Nucleus accumbens (tissue), 56 donors: Measurements from ENCODE around the gene OR10A6.

ENCODE experiments used
- DNase-seq, 56 donors: peaks; one replicate each; lab custom pipeline; 2025; lab: John Stamatoyannopoulos, UW

Gene OR10A6

DNA sequence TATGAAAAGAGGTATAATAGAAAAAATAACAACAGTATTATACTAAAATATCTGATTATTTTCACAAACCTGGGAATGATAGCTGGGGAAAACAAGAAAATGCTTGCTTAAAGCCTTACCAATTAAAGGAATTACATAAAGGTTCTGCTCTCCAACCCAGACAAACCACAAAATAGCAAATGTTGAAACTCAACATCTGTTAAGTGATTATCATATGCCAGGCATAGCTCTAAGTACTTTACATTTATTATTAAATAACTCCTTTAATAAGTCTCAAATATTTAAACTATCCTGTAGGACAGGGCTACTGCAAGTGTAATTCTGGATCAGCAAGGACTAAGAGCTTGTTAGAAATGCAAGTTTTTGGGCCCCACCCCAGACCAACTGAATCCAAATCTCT, 20.1 kb downstream of the OR10A6 start:
- no peak for DNase-seq

DNA sequence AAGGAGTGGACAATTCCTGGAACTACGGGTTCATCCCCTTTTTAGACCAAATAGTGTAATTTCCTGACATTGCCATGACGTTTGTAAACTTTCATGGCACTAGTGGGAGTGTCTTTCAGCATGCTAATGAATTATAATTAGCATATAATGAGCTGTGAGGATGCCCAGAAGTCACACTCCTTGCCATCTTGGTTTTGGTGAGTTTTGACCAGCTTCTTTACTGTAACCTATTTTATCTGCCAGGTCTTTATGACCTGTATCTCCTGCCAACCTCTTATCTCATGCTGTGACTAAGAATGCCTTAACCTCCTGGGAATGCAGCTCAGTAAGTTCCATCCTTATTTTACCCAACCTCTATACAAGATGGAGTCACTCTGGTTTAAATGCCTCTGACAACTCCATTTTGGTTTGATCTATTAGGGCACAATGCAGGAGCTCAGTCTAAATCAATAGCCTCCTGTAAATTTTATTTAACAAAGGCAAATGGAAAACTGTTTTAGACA, 20.7 kb downstream of the OR10A6 start:
- no peak for DNase-seq

DNA sequence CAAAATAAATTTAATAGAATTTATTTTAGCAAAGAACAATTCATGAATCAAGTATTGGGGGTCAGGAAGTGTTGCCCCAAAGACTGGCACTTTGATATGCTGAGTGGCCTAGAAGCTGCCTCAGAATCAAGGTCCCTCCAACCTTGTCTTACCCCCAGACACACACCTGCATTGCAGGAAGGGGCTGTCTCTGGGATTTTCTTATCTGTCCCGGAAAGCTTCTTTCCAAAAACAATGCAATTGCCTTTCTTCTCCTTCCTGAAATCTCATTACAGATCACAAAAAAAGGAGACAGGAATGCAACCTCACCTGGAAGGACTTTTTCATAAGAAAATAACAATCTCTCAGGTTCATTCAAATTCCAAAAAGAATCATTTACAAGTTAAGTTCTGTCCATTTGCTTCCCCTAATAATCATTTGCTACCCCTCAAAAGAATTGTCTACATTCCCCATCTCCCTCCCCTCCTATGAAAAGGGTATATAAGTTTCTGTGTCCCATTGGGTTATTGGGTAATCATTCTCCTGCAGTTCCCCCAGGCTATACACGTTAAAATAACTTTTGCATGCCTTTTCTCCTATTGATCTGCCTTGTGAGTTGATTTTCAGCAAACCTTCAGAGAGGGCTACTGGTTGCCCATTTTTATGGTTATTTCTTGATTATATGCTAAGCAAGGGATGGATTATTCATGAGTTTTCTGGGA, 21.3 kb downstream of the OR10A6 start:
- DNase-seq, result no peak

DNA sequence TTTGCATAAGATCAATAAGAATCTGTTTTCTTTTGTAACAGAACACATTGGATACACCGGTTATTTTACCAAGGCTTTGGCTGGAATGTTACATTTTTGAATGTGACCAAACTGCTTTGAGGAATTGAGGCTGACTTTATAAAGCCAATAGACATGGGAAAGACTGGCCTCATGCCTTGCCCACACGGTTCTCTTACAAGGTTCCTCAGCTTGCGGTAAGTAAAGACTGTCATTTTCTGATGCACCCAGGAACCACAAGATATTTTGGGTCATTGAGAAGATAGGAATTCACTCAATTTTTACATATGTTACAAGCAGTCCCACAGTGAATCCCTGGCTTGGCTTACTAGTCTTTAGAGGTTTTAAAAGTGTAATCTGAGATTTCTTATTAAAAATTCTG, 23.9 kb downstream of the OR10A6 start:
- DNase-seq, result no peak

DNA sequence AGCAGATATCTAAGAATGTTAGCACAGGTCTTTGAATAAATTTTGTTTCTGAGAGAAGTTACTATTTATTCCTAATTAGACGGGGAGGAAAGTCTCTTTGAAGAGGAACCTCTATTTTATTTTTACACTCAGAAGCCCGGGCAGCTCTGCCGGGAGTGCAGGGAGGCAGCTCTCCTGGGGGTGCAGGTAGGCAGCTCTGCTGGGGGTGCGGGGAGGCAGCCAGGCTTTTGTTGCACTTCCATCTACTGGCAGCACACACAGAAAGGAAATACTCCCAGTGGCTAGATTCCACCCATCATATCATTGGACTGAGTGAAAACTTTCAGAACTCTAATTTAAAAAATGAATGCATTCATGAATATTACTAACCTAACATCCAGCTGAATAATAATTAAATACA, 24.6 kb downstream of the OR10A6 start:
- DNase-seq, result no peak

DNA sequence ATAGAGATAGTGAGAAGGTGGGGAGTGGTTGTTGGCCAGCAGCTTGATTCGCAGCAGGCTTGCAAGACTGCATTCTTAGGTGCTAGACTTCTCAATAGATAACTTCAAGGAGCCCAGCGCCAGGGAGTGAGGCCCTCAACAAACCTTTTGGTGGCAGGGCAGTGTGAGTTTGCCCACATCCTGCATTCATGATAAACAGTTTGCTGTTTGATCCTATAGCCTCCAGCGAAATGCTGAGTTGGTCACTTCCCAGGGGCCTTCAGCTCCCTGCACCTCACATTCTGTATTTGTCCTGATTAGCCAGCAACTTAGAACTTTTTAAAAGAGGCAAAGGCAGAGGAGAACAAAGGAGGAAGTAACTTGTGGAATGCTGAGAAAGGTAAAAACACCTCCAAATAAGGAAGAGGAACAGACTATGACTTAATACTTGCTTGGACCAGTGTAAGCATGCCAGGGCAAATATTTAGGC, 25.1 kb downstream of the OR10A6 start:
- no peak for DNase-seq

DNA sequence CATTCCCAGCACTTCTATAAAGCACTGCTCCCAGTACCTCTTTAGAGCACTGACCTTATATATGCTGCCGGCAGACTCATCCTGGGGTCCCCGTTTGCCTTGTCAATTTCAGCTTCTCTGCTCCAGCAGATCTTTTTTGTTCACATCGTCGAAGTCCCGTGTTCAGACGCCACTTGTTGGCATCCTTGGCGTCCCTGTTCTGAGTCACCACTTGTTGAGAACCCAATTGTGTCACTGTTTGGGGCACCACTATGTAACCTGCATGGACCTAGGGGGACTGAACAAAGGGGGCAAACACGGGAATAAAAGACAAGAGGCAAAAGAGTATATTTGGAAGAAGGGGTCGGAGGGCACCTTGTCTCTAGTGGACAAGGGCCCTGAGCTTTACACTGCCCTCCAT, 25.5 kb downstream of the OR10A6 start:
- no peak for DNase-seq

DNA sequence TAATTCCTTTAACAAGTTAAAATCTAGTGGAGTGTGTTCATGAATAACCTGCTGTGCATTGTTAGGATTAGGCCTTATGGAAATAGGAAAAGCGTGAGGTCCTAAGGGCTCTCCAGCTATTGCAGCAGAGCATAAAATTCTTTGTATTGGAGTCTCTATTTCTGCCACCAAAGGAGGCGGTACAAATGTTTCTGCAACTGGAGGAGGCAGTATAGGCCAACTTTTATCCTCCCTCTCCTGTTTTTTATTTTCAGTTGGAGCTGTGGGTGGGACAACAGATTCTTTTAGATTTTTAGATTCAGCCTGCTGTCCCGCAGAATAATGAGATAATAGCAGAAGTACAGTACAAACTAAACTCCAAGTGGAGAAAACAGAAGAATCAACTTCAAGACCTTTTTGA, 26.2 kb downstream of the OR10A6 start:
- DNase-seq, result no peak

DNA sequence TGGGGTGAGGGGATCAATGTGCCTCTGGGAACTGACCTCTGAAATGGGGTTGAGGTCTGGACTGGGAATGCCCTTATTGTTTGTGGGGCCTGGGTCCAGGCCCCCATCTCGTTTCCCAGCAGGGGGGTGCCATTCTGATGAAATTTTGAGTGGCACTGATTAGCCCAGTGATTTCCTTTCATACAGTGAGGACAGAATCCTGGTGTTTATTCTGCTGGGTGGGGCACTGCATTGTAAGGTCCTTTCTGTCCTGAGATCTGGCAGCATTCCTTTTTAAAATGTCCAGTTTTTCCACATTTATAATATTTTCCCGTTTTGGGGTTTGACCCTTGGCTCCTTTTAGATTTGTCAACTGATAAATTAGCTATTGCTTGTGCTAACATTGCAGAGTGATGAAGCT, 27.1 kb downstream of the OR10A6 start:
- DNase-seq, result no peak

DNA sequence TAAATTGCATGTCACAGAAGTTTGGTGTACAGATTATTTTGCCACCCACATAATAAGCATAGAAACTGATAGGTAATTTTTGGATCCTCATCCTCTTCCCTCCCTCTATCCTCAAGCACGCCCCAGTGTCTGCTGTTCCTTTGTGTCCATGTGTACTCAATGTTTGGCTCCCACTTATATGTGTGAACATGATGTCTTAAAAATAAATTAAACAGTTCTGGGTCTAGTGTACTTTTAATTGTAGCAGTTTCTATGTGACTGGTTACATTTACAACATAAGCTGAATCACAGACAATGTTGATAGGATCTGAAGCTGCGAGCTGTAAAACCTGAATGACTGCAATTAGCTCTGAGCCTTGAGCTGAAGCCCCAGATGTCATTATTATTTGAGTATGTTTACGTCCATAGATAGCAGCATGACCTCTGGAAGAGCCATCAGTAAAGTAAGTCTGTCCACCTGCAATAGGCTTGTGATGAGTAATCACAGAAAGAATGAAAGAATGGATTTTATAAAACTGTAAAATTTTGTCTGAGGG, 29.7 kb downstream of the OR10A6 start:
- no peak for DNase-seq

DNA sequence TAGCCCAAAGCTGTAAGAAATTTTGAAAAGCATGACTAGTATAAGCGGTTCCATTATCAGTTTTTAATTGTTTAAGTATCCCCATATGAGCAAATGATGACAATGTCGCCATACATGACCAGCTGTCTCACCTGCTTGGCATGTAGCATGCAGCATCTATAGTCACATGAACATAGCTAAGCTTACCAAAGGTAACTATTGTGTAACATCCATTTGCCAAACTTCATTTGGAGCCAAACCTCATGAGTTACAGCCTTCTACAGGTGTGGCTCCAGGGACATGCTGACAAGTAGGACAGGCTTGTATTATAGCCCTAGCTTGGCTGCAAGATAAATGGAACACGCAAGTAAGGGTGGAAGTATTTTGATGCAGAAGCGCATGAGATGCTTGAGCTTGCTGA, 30.4 kb downstream of the OR10A6 start:
- no peak for DNase-seq

DNA sequence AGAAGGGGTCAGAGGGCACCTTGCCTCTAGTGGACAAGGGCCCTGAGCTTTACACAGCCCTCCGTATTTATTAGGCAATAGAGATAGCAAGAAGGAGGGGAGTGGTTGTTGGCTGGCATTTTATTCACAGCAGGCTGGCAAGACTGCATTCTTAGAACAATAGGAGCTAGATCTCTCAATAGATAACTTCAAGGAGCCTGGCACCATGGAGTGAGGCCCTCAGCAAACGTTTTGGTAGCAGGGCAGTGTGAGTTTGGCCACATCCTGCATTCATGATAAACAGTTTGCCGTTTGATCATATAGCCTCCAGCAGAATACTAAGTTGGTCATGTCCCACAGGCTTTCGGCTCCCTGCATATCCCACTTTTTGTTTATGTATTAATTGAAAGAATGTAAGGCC, 31.6 kb downstream of the OR10A6 start:
- no peak for DNase-seq

DNA sequence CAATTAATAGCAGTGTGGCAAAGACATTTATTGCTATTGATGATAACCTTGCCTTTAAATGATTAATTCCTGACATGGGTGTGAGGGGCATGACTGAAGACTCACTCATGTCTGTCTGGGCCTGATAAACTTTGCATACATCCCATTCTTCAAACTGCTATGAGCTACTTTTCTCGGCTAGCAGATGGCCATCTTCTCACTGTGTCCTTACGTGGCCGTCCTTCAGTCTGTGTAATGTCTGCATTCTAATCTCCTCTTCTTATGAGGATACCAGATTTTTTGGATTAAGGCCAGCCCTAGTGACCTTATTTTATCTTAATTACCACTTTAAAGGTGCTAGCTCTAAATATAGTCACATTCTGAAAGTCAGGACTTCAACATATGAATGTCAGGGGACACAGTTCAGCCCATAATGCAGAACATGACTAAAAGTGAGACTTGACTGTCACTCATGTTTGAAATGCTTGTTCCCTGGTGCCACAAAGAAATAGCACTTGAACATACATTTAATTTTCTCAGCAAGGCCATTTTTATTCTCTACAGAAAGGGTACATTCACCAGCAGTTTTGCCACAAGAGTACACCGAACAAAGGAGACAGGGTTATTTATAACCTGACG, 32.3 kb downstream of the OR10A6 start:
- DNase-seq, result no peak

DNA sequence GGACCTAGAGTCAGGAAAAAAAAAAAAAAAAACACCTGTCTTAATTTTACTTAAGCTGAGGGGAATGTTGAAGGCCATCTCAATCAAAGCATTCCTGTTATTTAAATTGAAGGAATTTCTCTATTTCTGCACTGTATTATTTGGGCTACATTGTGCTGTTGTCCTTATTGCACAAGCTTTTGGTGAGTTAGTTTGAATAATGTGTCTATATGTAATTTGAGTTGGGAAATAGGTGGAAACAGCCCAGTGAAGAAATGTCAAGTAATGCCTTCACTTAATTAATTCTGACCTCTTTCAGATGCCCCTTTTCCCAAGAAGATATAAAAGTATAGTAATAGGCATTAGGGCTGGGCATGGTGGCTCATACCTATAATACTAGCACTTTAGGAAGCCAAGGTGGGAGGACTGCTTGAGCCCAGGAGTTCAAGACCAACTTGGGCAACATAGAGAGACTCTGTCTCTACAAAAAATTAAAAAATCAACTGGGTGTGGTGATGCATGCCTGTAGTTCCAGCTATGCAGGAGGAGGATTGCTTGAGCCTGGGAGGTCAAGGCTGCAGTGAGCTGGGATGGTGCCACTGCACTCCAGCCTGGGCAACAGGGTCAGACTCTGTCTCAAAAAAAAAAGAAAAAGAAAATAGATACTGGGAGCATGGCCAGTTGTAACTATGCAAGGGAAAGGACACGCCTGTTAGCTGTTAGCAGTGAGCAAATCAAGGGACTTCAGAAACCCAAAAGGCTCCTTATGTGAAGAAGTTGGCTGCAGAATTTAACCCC, 34.9 kb downstream of the OR10A6 start:
- no peak for DNase-seq

DNA sequence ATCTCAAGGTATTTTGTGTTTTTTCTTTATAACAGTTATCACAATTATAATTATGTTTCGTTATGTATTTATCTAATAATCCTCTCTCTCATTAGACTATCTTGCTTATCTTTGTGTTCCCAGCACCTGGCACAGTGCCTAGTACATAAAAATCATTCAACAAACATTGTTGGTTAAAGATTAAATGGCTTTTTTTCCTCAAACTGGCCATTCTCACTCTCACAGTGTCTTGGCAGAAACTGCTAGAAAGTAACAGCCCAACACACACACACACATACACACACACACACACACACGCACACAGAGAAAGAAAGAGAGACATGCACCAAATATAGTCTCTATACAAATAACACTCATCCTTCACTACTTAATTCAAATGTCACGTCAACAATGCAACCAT, 36.8 kb downstream of the OR10A6 start:
- no peak for DNase-seq

DNA sequence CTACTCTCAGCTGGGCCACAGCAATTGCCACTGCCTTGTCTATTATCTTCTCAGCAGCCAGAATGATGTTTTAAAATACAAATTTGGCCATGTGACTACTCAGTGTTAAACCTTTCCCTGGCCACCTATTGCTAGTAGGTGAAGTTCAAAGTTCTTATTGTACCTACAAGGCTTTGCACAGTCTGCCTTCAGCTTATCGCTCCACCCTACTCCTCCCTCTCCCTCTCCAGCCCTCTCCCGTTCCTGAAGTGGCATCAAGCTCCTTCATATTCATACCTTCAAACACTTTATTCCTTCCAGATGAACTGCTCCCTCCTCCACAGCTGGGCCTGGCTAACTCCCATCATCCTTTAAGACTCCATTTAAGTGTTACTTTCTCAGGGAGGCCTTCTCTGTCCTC, 37.3 kb downstream of the OR10A6 start:
- DNase-seq, result no peak

DNA sequence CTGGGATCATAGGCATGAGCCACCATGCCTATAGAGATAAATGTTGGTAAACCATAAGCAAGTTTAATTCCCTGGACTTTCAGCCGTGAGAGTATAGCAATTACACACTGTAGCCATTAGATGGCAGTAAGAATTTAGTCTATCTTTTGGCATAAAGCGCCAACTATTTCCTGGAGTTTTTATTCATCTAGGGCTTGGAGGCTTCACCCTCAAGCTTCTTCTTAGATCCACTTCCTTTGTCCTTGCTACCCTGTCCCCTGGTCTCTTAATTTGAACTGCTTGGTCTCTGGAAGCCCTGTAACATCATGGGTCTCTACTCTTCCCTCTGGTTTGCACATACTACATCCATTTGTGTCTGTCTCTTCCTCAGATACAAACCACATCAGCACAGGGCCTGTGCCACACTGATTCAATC, 38.2 kb downstream of the OR10A6 start:
- no peak for DNase-seq

DNA sequence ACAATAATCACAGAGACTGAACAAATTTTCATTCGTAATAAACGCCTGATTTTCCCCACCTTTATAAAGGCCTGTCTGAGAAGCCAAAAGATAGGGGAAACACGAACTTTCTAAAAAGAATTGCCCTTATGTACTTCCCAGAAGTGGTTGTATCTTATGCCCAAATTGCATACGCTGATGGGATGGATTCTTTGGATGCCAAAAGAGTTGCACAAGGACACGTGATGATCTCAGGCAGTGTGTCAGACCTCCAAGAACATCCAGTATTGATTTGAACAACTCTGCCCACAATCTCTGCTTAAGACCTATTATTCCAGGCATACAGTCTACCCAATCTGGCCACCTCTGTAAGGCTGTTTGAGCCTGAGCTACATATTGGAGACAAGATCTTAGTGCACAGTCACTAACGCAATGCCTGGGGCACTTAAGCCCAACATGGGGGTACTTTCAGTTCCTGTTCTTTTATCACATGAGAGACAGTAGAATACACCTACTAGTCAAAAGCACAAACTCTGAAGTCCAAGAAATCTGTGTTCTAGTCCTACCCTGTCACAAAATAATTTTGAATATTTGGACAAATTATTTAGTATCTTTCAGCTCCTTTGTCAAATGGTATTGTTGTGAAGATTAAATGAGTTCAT, 38.9 kb downstream of the OR10A6 start:
- DNase-seq, result no peak

DNA sequence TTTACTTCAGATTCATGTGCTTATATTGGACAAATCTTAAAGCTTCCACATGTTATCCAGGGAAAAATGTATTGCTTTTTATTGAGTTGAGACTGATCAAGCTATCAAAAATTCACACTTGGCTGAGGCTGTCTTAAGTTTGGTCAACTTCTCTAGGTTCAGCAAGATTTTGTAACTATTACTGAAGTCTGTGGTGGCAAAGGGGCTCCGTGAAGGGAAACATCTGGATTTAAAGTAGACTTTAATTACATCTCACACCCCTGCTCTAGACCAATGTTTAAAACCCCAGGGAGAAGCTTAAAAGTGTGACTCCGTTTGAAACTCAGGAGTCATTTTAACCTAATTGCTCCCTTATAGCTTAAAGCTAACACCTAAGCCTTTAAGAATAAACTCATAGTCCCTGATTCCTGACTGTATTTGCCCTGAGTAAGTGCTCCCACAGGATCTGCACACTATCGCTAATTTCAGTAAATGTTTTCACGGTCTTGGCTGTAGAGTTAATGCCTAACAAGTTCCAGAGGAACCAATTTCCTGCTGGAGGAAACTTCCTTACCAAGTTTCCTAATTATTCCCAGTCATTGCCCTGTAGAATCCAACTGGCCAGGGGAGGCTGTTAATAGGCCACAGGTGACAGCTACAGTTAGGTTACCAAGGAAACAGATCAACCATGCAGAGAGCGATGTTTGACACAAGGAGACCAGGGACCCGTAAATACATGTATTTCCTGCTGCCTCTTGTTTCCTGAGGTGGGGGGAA, 40.5 kb downstream of the OR10A6 start:
- no peak for DNase-seq

DNA sequence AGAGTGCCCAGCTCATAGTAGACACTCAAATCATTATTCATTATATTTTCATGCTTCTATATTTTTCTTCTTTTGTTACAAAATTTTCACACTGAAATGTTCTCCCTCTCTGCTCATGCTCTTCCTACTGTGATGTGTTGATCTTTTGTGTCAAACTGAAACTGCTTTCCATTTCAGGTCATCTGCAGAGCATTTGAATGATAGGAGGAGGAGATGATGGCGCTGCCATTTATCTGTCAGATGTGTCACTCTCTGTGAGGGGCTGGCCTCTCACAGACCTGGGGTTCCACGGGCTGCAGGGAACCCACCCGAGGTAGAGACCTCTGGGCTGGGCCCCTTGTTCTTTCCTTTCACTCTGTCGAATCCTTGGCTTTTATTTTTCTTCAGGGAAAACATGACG, 41.1 kb downstream of the OR10A6 start:
- DNase-seq, result no peak
